WTC11 (cell line): ENCODE data around the gene CTCFL.

Experiments used
- ATF3 ChIP-seq: sonication (generic); formaldehyde crosslinking; conservative IDR thresholded peaks from 2 replicates; pipeline ENCODE4 v1.8.1; 2022; ENCODE audit warnings: mild to moderate bottlenecking, missing genetic modification reagents
- CTCF ChIP-seq: fragments of 200-600 bp; IDR thresholded peaks from 2 replicates; pipeline ENCODE4 v1.8.0; 2022; ENCODE audit warnings: antibody characterized with exemption
- MAX ChIP-seq: sonication (generic); formaldehyde crosslinking; IDR thresholded peaks from 2 replicates; pipeline ENCODE4 v1.8.0; 2022; ENCODE audit warnings: mild to moderate bottlenecking, missing genetic modification reagents
- PRDM15 ChIP-seq: sonication (generic); formaldehyde crosslinking; IDR thresholded peaks from 2 replicates; pipeline ENCODE4 v1.8.0; 2022; ENCODE audit warnings: missing genetic modification reagents
- RELA ChIP-seq: sonication (generic); formaldehyde crosslinking; IDR thresholded peaks from 2 replicates; pipeline ENCODE4 v1.8.1; 2022; ENCODE audit warnings: missing genetic modification reagents, mild to moderate bottlenecking, borderline replicate concordance
- USF1 ChIP-seq: sonication (generic); formaldehyde crosslinking; IDR thresholded peaks from 2 replicates; pipeline ENCODE4 v1.8.0; 2022; ENCODE audit warnings: mild to moderate bottlenecking, missing genetic modification reagents
- USF2 ChIP-seq: sonication (generic); formaldehyde crosslinking; IDR thresholded peaks from 2 replicates; pipeline ENCODE4 v1.8.1; 2023; ENCODE audit warnings: mild to moderate bottlenecking, missing genetic modification reagents, moderate library complexity
- ZNF121 ChIP-seq: sonication (generic); formaldehyde crosslinking; IDR thresholded peaks from 2 replicates; pipeline ENCODE4 v1.8.0; 2023; ENCODE audit warnings: missing genetic modification reagents

- TF ChIP-seq CTCF (no peak), USF1 (CRISPR knock-in tag) (no peak), USF2 (CRISPR knock-in tag) (no peak), PRDM15 (CRISPR knock-in tag) (no peak), ATF3 (CRISPR knock-in tag) (no peak), RELA (CRISPR knock-in tag) (no peak), MAX (CRISPR knock-in tag) (no peak), ZNF121 (CRISPR knock-in tag) (no peak)
These were observed 59.5 kb downstream of the CTCFL start for GRCh38 chr20:57465486-57465885.
